HG03342 (cell line): Measurements from ENCODE around the gene PHTF1.

Experiments used
- ATAC-seq: cut with Tn5 transposase; IDR thresholded peaks from one replicate; pipeline ENCODE4 v1.9.1; 2021; ENCODE audit warnings: mild to moderate bottlenecking, moderate library complexity; ENCODE audit not compliant: unreplicated experiment

The PHTF1 gene

GRCh38 chr1:113759333-113760101, at the start of gene PHTF1:
Gene PHTF1 (minus strand): TSS chr1:113759486. CDS start chr1:113758703, 783 bp downstream.
- ATAC-seq, result peak; percentile 80

GRCh38 chr1:113808450-113809195, 49.3 kb upstream of the PHTF1 start:
- no peak for ATAC-seq

GRCh38 chr1:113805639-113806038, 46.4 kb upstream of the PHTF1 start:
- no peak for ATAC-seq

GRCh38 chr1:113805256-113805531, 45.9 kb upstream of the PHTF1 start:
- no peak for ATAC-seq

GRCh38 chr1:113804421-113805255, 45.4 kb upstream of the PHTF1 start:
- no peak for ATAC-seq

- ATAC-seq, result no peak
Observed at GRCh38 chr1:113802367-113803007, 43.2 kb upstream of the PHTF1 start.

- ATAC-seq, result no peak
Observed at GRCh38 chr1:113800487-113800886, 41.2 kb upstream of the PHTF1 start.

GRCh38 chr1:113797472-113797871, 38.2 kb upstream of the PHTF1 start:
- ATAC-seq, result no peak

- ATAC-seq, result no peak
Observed at GRCh38 chr1:113793878-113794834, 34.9 kb upstream of the PHTF1 start.

- ATAC-seq, result no peak
Observed at GRCh38 chr1:113792986-113793385, 33.7 kb upstream of the PHTF1 start.

- ATAC-seq, result no peak
Observed at GRCh38 chr1:113792471-113792870, 33.2 kb upstream of the PHTF1 start.

GRCh38 chr1:113788802-113789201, 29.5 kb upstream of the PHTF1 start:
- ATAC-seq, result no peak

- no peak for ATAC-seq
Observed at GRCh38 chr1:113787663-113788062, 28.4 kb upstream of the PHTF1 start.

GRCh38 chr1:113786069-113786468, 26.8 kb upstream of the PHTF1 start:
- ATAC-seq, result no peak

- ATAC-seq, result peak; percentile 66
Observed at GRCh38 chr1:113784104-113784779, 25.0 kb upstream of the PHTF1 start.

GRCh38 chr1:113783254-113784103, 24.2 kb upstream of the PHTF1 start:
- ATAC-seq, result peak; percentile 69

GRCh38 chr1:113782406-113782805, 23.1 kb upstream of the PHTF1 start:
- ATAC-seq, result no peak

GRCh38 chr1:113780374-113781146, 21.3 kb upstream of the PHTF1 start:
- no peak for ATAC-seq
